GM12878 (cell line): ENCODE measurements around the gene RIOK1. TPM values are rescaled to one million over a fixed set of nuclear protein-coding genes. Genes with fewer than 3 reads are reported as not detected.

Source experiments
- ATAC-seq: fragments of 200-7000 bp; cut with Tn5 transposase; 3 replicates; pipeline ENCODE4 v1.9.1; 2020; ENCODE audit warnings: mild to moderate bottlenecking, moderate library complexity
- BruUV-seq: library from RNA; stranded (reverse); fragments of 400-500 nt; replicated peaks from 2 replicates; lab custom pipeline; 2021; lab: Mats Ljungman, UMichigan
- CTCF ChIA-PET: fragments of 300-600 bp; sonication (Branson Sonifier 250); formaldehyde crosslinking; extraction: SDS; loops from one replicate; lab custom pipeline; 2021; ENCODE audit warnings: inconsistent platforms; lab: Yijun Ruan, JAX
- POLR2A ChIA-PET: fragments of 350-600 bp; formaldehyde crosslinking; extraction: SDS; loops from one replicate; lab custom pipeline; 2021; ENCODE audit warnings: inconsistent platforms; lab: Charles Lee
- RAD21 ChIA-PET: fragments of 300-600 bp; sonication (Branson Sonifier 250); formaldehyde crosslinking; loops from one replicate; lab custom pipeline; 2023; ENCODE audit warnings: antibody characterized with exemption; ENCODE audit not compliant: unreplicated experiment; lab: Charles Lee
- SMC1A ChIA-PET: fragments of 300-600 bp; sonication (Branson Sonifier 250); formaldehyde crosslinking; loops from one replicate; lab custom pipeline; 2023; ENCODE audit not compliant: unreplicated experiment, uncharacterized antibody; lab: Charles Lee
- DNase-seq: peaks from one replicate; pipeline ENCODE4 v3.0.0-alpha.2; 2011; ENCODE audit warnings: low read depth, low spot score
- FAIRE-seq: peaks from 3 replicates; lab custom pipeline; 2011; peaks lifted over from hg19 to GRCh38; lab: Jason Lieb, UNC
- H2AFZ ChIP-seq: 2 replicates; pipeline ENCODE4 v1.6.0; 2011; ENCODE audit warnings: low read depth, low read length, control low read depth; ENCODE audit not compliant: control insufficient read depth
- H3K27ac ChIP-seq: 2 replicates; pipeline ENCODE4 v1.5.1; 2011; ENCODE audit warnings: control low read depth; ENCODE audit not compliant: control insufficient read depth, insufficient read depth
- H3K27me3 ChIP-seq, 2 experiments: replicated peaks in 1 of 2; 2 replicates each; pipeline versions ENCODE4 v1.6.0 to v1.6.1; 2011; ENCODE audit warnings: low read length in 1 of 2; ENCODE audit not compliant: control insufficient read depth in 2 of 2, insufficient read depth in 2 of 2
- H3K36me3 ChIP-seq, 2 experiments: 2 replicates each; pipeline ENCODE4 v1.5.1; 2011; ENCODE audit warnings: low read length in 1 of 2; ENCODE audit not compliant: control insufficient read depth in 2 of 2, insufficient read depth in 2 of 2
- H3K4me1 ChIP-seq: 2 replicates; pipeline ENCODE4 v1.6.1; 2011; ENCODE audit warnings: mild to moderate bottlenecking, low read length, moderate library complexity, mixed read lengths; ENCODE audit not compliant: control insufficient read depth, insufficient read depth
- H3K4me2 ChIP-seq: 2 replicates; pipeline ENCODE4 v1.6.0; 2011; ENCODE audit warnings: control low read depth; ENCODE audit not compliant: control insufficient read depth, insufficient read depth
- H3K4me3 ChIP-seq: fragments of 200-600 bp; sonication (generic); 2 replicates; pipeline ENCODE4 v1.5.1; 2016
- H3K79me2 ChIP-seq: 2 replicates; pipeline ENCODE4 v1.6.0; 2011; ENCODE audit warnings: low read length; ENCODE audit not compliant: control insufficient read depth, insufficient read depth
- H3K9ac ChIP-seq: 2 replicates; pipeline ENCODE4 v1.8.0; 2011; ENCODE audit warnings: low read length, control low read depth, mixed read lengths; ENCODE audit not compliant: control insufficient read depth, insufficient read depth
- H3K9me3 ChIP-seq: replicated peaks from 3 replicates; pipeline ENCODE4 v1.5.1; 2011; ENCODE audit warnings: mild to moderate bottlenecking, low read length; ENCODE audit not compliant: control insufficient read depth, insufficient read depth
- H4K20me1 ChIP-seq: 2 replicates; pipeline ENCODE4 v1.6.0; 2011; ENCODE audit not compliant: control insufficient read depth, insufficient read depth
- CHD2 ChIP-seq: IDR thresholded peaks from 2 replicates; pipeline ENCODE4 v1.6.1; 2011; ENCODE audit warnings: low read depth, low read length, improper control_type of control experiment, borderline replicate concordance
- CREB1 ChIP-seq: IDR thresholded peaks from 2 replicates; pipeline ENCODE4 v1.6.1; 2012; ENCODE audit warnings: low read depth, mild to moderate bottlenecking, inconsistent platforms
- CUX1 ChIP-seq: IDR thresholded peaks from 2 replicates; pipeline ENCODE4 v1.6.1; 2012; ENCODE audit warnings: improper control_type of control experiment, low read depth, low read length; ENCODE audit not compliant: insufficient replicate concordance
- EED ChIP-seq: sonication (generic); IDR thresholded peaks from 2 replicates; pipeline ENCODE4 v1.6.1; 2016; ENCODE audit warnings: antibody characterized with exemption, low read depth
- ETV6 ChIP-seq, 2 experiments: fragments of 450-650 bp in 1 of 2; IDR thresholded peaks in 1 of 2; conservative IDR thresholded peaks in 1 of 2; 2 replicates each; pipeline ENCODE4 v1.6.1; 2014; ENCODE audit warnings: antibody characterized with exemption in 1 of 2, borderline replicate concordance in 1 of 2, low read depth in 1 of 2, mild to moderate bottlenecking in 1 of 2, moderate library complexity in 1 of 2
- GATAD2B ChIP-seq: fragments of 450-650 bp; conservative IDR thresholded peaks from 2 replicates; pipeline ENCODE4 v1.6.1; 2017; ENCODE audit warnings: low read depth, mild to moderate bottlenecking, moderate library complexity
- MEF2A ChIP-seq: IDR thresholded peaks from 2 replicates; pipeline ENCODE4 v1.6.1; 2011; ENCODE audit warnings: low read depth, mild to moderate bottlenecking, low read length, moderate library complexity; ENCODE audit not compliant: insufficient read depth
- NBN ChIP-seq: fragments of 450-650 bp; IDR thresholded peaks from 2 replicates; pipeline ENCODE4 v1.6.1; 2016
- NR2C2 ChIP-seq: IDR thresholded peaks from 2 replicates; pipeline ENCODE4 v1.6.1; 2011; ENCODE audit warnings: borderline replicate concordance, low read depth; ENCODE audit not compliant: control insufficient read depth, insufficient read length
- NR2F1 ChIP-seq: fragments of 450-650 bp; conservative IDR thresholded peaks from 2 replicates; pipeline ENCODE4 v1.6.1; 2017; ENCODE audit warnings: mild to moderate bottlenecking
- PAX5 ChIP-seq: IDR thresholded peaks from 2 replicates; pipeline ENCODE4 v1.6.1; 2011; ENCODE audit warnings: low read depth, low read length, borderline replicate concordance
- RB1 ChIP-seq: fragments of 450-650 bp; formaldehyde crosslinking; IDR thresholded peaks from 2 replicates; pipeline ENCODE4 v1.6.1; 2017; ENCODE audit warnings: mild to moderate bottlenecking, borderline replicate concordance
- RELA ChIP-seq: fragments of 450-650 bp; IDR thresholded peaks from 2 replicates; pipeline ENCODE4 v1.8.0; 2014; ENCODE audit warnings: borderline replicate concordance; ENCODE audit not compliant: partially characterized antibody
- RELB ChIP-seq: fragments of 450-650 bp; IDR thresholded peaks from 2 replicates; pipeline ENCODE4 v1.6.1; 2017; ENCODE audit warnings: low read depth, mild to moderate bottlenecking, moderate library complexity
- SUZ12 ChIP-seq: fragments of 200-600 bp; sonication (generic); IDR thresholded peaks from one replicate; pipeline ENCODE4 v1.6.1; 2018; ENCODE audit warnings: antibody characterized with exemption, mild to moderate bottlenecking; ENCODE audit not compliant: unreplicated experiment
- ZBED1 ChIP-seq: IDR thresholded peaks from 2 replicates; pipeline ENCODE4 v1.6.1; 2016; ENCODE audit warnings: borderline replicate concordance
- ZNF274 ChIP-seq: IDR thresholded peaks from one replicate; pipeline ENCODE4 v1.8.0; 2011; ENCODE audit not compliant: insufficient read length, insufficient read depth
- ZSCAN29 ChIP-seq: fragments of 450-650 bp; IDR thresholded peaks from 2 replicates; pipeline ENCODE4 v1.6.1; 2017; ENCODE audit warnings: mild to moderate bottlenecking, moderate library complexity
- WGBS: methylation state at CpG from one replicate; pipeline ENCODE4 v1.1.6; 2016; ENCODE audit warnings: low lambda C conversion rate; ENCODE audit not compliant: insufficient replicate concordance, insufficient coverage; ENCODE audit errors: missing lambda C conversion rate; 5-methylcytosine and 5-hydroxymethylcytosine counted together
- in situ Hi-C: fragments of 300-500 bp; cut with MboI; formaldehyde crosslinking; loops from 9 replicates; pipeline ENCODE4 v1.14.3; 2018; ENCODE audit warnings: mixed read lengths
- intact Hi-C: fragments of 100-400 bp; cut with micrococcal nuclease; formaldehyde crosslinking; loops from one replicate; pipeline ENCODE4 v1.14.2; 2022; ENCODE audit not compliant: unreplicated experiment
- polyA plus RNA-seq, 11 experiments: library from polyadenylated mRNA; depleted of rRNA in 4 of 11; unstranded in 6 of 11; stranded (reverse) in 5 of 11; fragments of >200 nt; fragmentation: Nextera tagmentation in 4 of 11; fragmentation: Illumina TruSeq in 1 of 11; extraction: Ambion mirVana in 4 of 11; extraction: Trizol in 1 of 11; gene quantifications; 1 replicate in 1 of 11; 2 replicates in 10 of 11; pipeline versions ENCODE4 v1.2.1 to v1.2.3, GENCODE V29; 2011 to 2016; ENCODE audit warnings: inconsistent platforms in 2 of 11, missing spikeins in 2 of 11, low read depth in 1 of 11
- total RNA-seq, 4 experiments: library from RNA; depleted of rRNA in 3 of 4; stranded (reverse); fragments of >200 nt in 3 of 4; fragmentation: Illumina TruSeq in 1 of 4; extraction: Trizol in 1 of 4; gene quantifications; 2 replicates each; pipeline versions ENCODE4 v1.2.1 to v1.2.3, GENCODE V29; 2013 to 2021

RIOK1 gene
- total and polyA plus RNA-seq, 10 of the 15 experiments (the other 5 are each of a cell fraction or from before 2014, with no cell fraction given), result 16.1 to 44.6 (median 33.7) TPM

GRCh38 chr6:7463785-7464184, 74.2 kb downstream of the RIOK1 start:
- CTCF ChIA-PET, result interaction anchor here (0.6 kb wide), 1 partner anchor 1507 kb away, joined by 3 read pairs; no protein-coding TSS in a partner anchor
- Histone ChIP-seq H2AFZ (no peak overlapping the region), H3K27ac (no peak overlapping the region), H3K4me2 (no peak overlapping the region), H4K20me1 (no peaks in the 10 kb centered on the region), H3K9ac (no peak overlapping the region), H3K4me3 (no peak overlapping the region), H3K79me2 (no peaks in the 10 kb centered on the region), H3K9me3 (no peaks in the 10 kb centered on the region), H3K36me3 (no peaks in the 10 kb centered on the region), H3K4me1 (no peaks in the 10 kb centered on the region), H3K27me3 (no peaks in the 10 kb centered on the region)
- intact Hi-C loops, result no loop called here
- FAIRE-seq (no peak), ATAC-seq (no peak), DNase-seq (no peak)
- POLR2A ChIA-PET, result no interaction called here
- no peak for TF ChIP-seq RB1
- no peak for TF ChIP-seq RELB
- TF ChIP-seq ZNF274, result no peak
- TF ChIP-seq ZBED1, result no peak
- no peak for TF ChIP-seq NR2C2
- no peak for TF ChIP-seq CHD2
- TF ChIP-seq ZSCAN29, result no peak
- no peak for TF ChIP-seq GATAD2B
- no peak for TF ChIP-seq ETV6 (conservative IDR thresholded peaks at IDR 0.05 in 1 of 2, IDR thresholded peaks at IDR 0.05 in 1 of 2; ENCODE audit: borderline replicate concordance in 1 of 2, low read depth in 1 of 2)
- no peak for TF ChIP-seq NBN
- no peak for TF ChIP-seq PAX5
- no peak for TF ChIP-seq MEF2A
- TF ChIP-seq CREB1, result no peak
- TF ChIP-seq RELA, result no peak
- TF ChIP-seq EED, result no peak
- no peak for TF ChIP-seq SUZ12
- no peak for TF ChIP-seq CUX1
- no peak for TF ChIP-seq NR2F1
- no TSS peak for BruUV-seq
- RAD21 ChIA-PET, result no interaction called here
- in situ Hi-C loops, result no loop called here
- SMC1A ChIA-PET, result no interaction called here
- WGBS, result 40% methylated on average over 4 of the region's 4 CpGs
